IPS-NIHi11 (cell line): Measurements from ENCODE around the gene AGT.
"Not testable (repeated sequence)": the region's sequence is repeated elsewhere in the genome, so short reads cannot be mapped to it uniquely, and the experiment has no call there.

Source experiments
- DNase-seq: peaks from one replicate; pipeline ENCODE4 v3.0.0; 2012; ENCODE audit warnings: mixed read lengths, low spot score

AGT gene

GRCh38 chr1:230707732-230708630, 5.9 kb downstream of the AGT start:
- DNase-seq: no peak

DNA sequence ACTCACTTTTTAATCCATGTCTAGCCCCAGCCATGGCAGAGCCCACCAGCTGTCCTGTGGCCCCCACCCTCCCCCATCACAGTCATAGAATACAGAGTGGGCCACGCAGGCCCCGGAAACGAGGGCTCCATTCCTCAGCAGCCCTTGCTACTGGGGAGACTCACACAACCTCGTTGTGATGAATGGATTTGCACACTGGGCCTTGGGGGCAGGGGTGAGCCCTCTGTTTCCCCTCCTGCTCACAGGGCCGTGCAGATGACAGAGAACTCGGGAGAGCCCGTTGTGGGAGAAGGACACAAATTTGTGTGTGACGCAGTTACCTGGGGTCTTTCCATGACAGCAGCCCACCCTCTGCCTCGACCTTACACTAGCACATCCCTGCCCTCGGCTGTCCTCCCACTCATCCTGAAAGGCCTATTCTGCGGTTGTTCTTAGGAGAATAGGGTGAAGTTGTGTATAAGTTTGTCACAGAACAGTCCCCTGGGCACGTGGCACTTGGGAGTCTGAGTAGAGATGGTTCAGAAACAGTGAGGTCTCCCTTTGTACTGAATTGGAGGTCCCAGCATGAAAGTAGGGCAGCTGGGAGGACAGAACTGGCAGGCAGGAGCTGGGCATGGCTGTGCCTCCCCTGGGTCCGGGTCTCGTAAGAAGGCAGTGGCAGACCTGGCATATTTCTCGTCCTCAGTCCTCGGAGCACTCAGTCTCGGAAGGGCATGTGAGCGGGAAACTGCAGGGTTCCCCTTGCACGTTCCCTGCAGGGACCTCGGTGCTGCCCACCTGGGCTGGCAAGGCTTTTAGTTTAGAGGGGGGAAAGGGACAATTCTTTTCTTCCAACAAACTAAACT, 6.8 kb downstream of the AGT start:
- no peak for DNase-seq

DNA sequence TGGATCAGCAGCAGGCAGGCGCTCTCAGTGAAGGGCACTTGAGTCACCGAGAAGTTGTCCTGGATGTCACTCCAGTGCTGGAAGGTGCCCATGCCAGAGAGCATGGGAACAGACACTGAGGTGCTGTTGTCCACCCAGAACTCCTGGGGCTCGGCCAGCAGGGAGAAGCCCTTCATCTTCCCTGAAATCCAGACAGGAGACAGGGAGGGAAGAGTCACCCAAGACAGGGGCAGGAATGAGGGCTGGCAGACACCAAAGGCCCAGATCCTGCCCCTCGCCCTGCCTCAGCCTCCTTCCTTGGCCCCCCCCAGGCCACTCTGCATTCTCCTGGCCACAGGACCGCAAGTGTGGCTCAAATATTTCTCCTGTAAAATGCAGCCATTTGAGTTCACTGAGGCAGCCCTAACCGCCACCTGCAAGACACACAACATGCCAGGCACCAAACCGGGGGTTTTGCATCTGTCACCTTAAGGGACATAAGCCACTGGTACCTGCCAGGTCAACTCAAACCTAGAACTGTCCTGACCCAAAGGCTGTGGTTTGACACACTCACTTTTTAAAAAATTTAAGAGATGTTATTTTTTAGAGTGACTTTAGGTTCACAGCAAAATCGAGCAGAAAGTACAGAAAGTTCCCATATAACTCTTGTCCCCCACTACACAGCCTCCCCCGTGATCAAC, 7.8 kb downstream of the AGT start:
- no peak for DNase-seq

- no peak for DNase-seq
Observed at GRCh38 chr1:230705289-230706019, 8.5 kb downstream of the AGT start.

GRCh38 chr1:230704830-230705229, 9.1 kb downstream of the AGT start:
- no peak for DNase-seq

DNA sequence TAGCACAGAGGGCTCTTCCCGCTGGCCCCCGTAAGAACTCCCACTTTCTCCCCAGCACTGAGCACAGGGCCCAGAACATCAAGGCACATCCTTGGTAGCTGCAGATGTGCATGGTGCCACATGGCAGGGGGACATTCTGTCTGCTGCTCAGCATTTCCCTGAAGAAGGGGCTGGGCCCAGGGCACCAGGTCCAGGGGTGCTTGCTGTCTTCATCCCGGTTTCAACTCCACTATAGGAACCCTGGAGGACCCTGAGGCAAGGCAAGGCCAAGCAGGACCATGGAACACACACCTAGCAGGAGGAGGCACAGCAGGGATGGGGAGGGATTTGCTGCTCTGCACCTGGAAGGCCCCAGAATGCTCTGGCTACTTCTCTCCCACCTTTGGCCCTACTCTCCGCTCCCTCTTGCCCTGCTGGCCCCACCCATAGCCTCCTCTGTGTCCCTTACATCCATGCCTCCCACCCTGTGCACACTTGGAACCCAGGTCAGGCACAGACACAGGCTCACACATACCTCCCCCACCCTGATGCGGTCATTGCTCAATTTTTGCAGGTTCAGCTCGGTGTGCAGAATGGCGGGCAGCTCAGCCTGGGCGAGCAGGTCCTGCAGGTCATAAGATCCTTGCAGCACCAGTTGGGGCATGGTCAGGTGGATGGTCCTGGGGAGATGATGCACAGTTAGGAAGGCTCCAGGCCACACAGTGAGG, 10.1 kb downstream of the AGT start:
- no peak for DNase-seq

DNA sequence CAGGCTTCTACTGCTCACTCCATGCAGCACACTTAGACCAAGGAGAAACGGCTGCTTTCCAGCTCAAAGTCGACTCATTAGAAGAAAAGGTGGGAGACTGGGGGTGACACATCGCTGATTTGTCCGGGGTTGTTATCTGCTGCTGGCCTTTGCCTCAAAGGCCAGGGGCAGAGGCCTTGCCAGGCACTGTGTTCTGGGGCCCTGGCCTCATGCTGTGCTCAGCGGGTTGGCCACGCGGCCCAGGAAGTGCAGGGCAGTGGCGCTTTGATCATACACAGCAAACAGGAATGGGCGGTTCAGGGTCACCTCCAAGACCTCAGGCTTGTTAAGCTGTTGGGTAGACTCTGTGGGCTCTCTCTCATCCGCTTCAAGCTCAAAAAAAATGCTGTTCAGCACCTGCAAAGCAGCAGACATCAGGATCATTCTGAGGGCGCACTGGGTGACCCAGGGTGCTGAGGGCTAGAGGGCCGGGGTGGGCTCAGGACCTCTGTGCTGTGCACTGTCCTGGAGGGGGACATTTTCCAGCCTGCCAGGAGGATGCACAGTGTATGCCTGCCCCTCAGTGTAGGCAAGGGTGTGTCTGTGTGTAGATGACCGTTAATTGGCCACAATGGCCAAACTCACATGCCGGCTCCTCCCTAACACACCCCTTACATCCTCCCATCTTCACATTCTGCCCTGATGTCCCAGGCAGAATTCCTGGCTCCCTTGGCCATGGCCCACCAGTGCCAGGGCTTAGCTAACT, 10.8 kb downstream of the AGT start:
- DNase-seq: peak; percentile 48

- no peak for DNase-seq
Observed at GRCh38 chr1:230701895-230702768, 11.8 kb downstream of the AGT start.

DNA sequence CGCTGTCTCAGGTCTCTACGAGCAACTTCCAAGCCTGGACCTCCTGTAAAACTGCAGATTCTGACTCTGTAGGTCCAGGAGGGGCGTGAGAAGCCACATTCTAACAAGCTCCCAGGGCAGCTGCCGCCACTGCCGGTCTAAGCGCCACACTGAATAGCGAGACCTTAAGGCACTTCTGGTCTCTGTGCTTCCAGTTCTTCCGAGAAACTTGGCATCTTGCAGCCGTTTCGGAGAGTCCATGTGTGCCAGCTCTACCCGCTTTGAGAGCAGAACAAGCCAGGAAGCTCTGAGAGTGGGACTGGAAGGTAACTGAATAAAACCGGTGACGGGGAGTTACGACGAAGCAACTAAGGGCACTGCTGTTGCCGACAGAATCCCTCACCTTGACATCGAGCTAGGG, 12.5 kb downstream of the AGT start:
- no peak for DNase-seq

- DNase-seq: no peak
Observed at GRCh38 chr1:230700132-230700531, 13.8 kb downstream of the AGT start.

GRCh38 chr1:230699716-230700115, 14.2 kb downstream of the AGT start:
- DNase-seq: no peak

- DNase-seq: not testable (repeated sequence)
Observed at GRCh38 chr1:230698964-230699363, 15.0 kb downstream of the AGT start.

GRCh38 chr1:230698130-230698529, 15.8 kb downstream of the AGT start:
- peak; percentile 66 for DNase-seq

DNA sequence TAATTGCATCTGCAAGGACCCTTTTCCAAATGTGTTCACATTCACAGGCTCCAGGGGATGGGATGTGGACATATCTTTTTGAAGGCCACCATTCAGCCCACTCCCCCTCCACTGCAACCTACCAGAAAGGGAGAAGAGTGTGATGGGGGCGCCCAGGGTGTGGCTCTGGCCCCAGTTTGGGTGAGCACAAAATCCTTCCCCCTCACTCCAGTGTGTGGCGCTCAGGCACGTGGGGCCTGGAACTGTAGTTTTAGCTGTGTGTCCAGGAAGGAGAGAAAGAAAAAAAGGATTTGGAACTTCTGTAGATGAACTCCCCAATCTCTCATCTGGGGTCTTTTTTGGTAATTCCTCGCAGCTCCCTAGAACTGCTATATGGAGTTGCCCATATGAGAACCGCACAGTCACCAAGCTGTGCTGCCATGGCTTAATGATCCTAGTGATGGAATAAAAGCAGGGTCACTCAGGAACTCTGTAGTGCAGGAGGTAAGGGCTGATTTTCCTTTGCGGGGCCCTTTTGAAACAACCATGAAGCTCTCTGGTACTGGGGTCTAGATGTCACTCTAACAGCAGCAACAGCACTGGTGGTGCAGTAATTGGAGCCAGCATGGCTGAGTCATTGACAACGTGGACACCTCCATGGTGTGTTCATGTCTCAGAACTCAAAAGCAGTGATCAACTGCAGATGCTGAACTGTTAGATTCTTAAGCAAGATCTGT, 17.0 kb downstream of the AGT start:
- DNase-seq: no peak

- DNase-seq: no peak
Observed at GRCh38 chr1:230696218-230696617, 17.7 kb downstream of the AGT start.

DNA sequence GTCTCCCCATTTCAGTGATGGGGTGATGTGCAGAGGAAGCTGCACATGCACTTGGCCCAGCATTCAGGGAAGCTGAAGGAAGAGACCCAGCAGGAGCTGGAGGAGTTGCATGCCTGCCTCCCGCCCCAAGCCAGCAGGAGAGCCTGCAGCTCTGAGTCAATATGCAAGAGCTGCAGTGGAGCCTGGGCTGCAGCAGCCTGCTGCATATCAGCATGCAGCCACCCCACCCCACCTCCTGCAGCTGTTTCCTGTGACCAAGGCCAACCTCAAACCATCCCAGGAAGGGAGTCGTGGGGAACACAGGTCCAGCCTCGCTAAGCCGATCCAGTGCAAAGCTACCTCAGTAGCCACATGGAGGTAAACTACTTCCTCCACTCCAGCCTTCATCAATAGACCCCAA, 18.9 kb downstream of the AGT start:
- DNase-seq: no peak

DNA sequence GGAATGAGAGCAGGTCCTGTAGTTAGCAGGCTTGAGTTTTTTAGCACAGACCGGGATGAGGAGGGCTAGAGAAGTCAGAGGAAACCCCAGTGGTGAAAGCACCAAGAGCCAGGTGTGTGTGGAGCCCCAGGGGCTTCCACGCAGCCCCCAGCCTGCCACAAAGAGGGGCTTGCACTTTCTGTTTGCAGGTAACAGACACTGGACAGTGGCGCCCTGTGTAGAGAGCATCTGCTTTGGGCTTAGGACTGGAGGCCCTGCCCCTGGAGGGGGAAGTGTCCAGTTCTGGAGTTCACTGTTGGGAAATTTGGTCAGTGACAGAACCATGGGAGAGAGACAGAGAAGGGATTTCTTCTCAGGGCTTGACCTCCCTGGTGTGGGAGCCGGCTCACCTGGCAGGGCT, 19.5 kb downstream of the AGT start:
- no peak for DNase-seq

- no peak for DNase-seq
Observed at GRCh38 chr1:230693777-230694176, 20.1 kb downstream of the AGT start.

GRCh38 chr1:230693221-230693620, 20.7 kb downstream of the AGT start:
- no peak for DNase-seq
